Fibroblast of skin of right quadriceps (primary cell): Measurements from ENCODE around the gene GPR15.

Source experiments
- DNase-seq: peaks from one replicate; pipeline ENCODE4 v3.0.0-alpha.2; 2013

GPR15 gene

GRCh38 chr3:98532275-98532637, 478 bp downstream of the GPR15 start:
- no peak for DNase-seq

GRCh38 chr3:98532709-98533571, 1.2 kb downstream of the GPR15 start:
- no peak for DNase-seq

- DNase-seq, result no peak
Measured at GRCh38 chr3:98534168-98534567, 2.4 kb downstream of the GPR15 start.

GRCh38 chr3:98534734-98535133, 3.0 kb downstream of the GPR15 start:
- no peak for DNase-seq

GRCh38 chr3:98536456-98537017, 4.8 kb downstream of the GPR15 start:
- DNase-seq, result no peak

GRCh38 chr3:98540346-98540745, 8.6 kb downstream of the GPR15 start:
- DNase-seq, result no peak

GRCh38 chr3:98541695-98542094, 9.9 kb downstream of the GPR15 start:
- no peak for DNase-seq

GRCh38 chr3:98542623-98543022, 10.8 kb downstream of the GPR15 start:
- no peak for DNase-seq

- DNase-seq, result no peak
Measured at GRCh38 chr3:98545940-98546339, 14.2 kb downstream of the GPR15 start.

- no peak for DNase-seq
Measured at GRCh38 chr3:98548544-98548943, 16.8 kb downstream of the GPR15 start.

- DNase-seq, result no peak
Measured at GRCh38 chr3:98550833-98551232, 19.1 kb downstream of the GPR15 start.

GRCh38 chr3:98551236-98551635, 19.5 kb downstream of the GPR15 start:
- no peak for DNase-seq

GRCh38 chr3:98551754-98552153, 20.0 kb downstream of the GPR15 start:
- DNase-seq, result no peak

GRCh38 chr3:98552232-98553020, 20.6 kb downstream of the GPR15 start:
- DNase-seq, result no peak

GRCh38 chr3:98553021-98553563, 21.3 kb downstream of the GPR15 start:
- DNase-seq, result no peak

- DNase-seq, result no peak
Measured at GRCh38 chr3:98553753-98554152, 22.0 kb downstream of the GPR15 start.

GRCh38 chr3:98554580-98554979, 22.8 kb downstream of the GPR15 start:
- DNase-seq, result no peak

- DNase-seq, result no peak
Measured at GRCh38 chr3:98555025-98555379, 23.2 kb downstream of the GPR15 start.

GRCh38 chr3:98556164-98557130, 24.7 kb downstream of the GPR15 start:
- no peak for DNase-seq

- no peak for DNase-seq
Measured at GRCh38 chr3:98557324-98558010, 25.7 kb downstream of the GPR15 start.

- DNase-seq, result no peak
Measured at GRCh38 chr3:98558100-98558827, 26.5 kb downstream of the GPR15 start.
